Heart left ventricle (tissue), 16 donors: ENCODE results near the gene RBBP6. TPM values are rescaled to one million over a fixed set of nuclear protein-coding genes. Genes with fewer than 3 reads are reported as not detected.

Experiments
- ATAC-seq, 4 donors: fragments of 200-7000 bp; cut with Tn5 transposase; one replicate each; pipeline ENCODE4 v1.9.1; 2020 to 2022; ENCODE audit warnings: moderate library complexity in 4 of 4, mild to moderate bottlenecking in 3 of 4, moderate number of reproducible peaks in 1 of 4
- DNase-seq, 5 donors: peaks; one replicate each; pipeline ENCODE4 v3.0.0-alpha.2; 2020
- H3K27ac ChIP-seq, 12 donors: fragments of 200-600 bp; sonication (generic) in 4 of 12; one replicate each; pipeline versions ENCODE4 v1.5.0 to v1.8.0; 2016 to 2022; ENCODE audit warnings: mild to moderate bottlenecking in 2 of 12
- H3K27me3 ChIP-seq, 9 donors: fragments of 200-600 bp; sonication (generic) in 2 of 9; one replicate each; pipeline versions ENCODE4 v1.5.1 to v1.8.0; 2016 to 2022; ENCODE audit warnings: mild to moderate bottlenecking in 3 of 9
- H3K36me3 ChIP-seq, 9 donors: fragments of 200-600 bp; sonication (generic) in 2 of 9; one replicate each; pipeline versions ENCODE4 v1.5.0 to v1.8.0; 2018 to 2022; ENCODE audit warnings: mild to moderate bottlenecking in 2 of 9
- H3K4me1 ChIP-seq, 12 donors: fragments of 200-600 bp; sonication (generic) in 4 of 12; one replicate each; pipeline versions ENCODE4 v1.5.0 to v1.8.0; 2016 to 2022; ENCODE audit warnings: mild to moderate bottlenecking in 3 of 12
- H3K4me3 ChIP-seq, 12 donors: fragments of 200-600 bp; sonication (generic) in 4 of 12; one replicate each; pipeline versions ENCODE4 v1.5.0 to v1.8.0; 2017 to 2022; ENCODE audit warnings: mild to moderate bottlenecking in 9 of 12, moderate library complexity in 4 of 12
- H3K9me3 ChIP-seq, 12 donors: fragments of 200-600 bp; sonication (generic) in 4 of 12; one replicate each; pipeline versions ENCODE4 v1.5.0 to v1.8.0; 2016 to 2022; ENCODE audit warnings: mild to moderate bottlenecking in 1 of 12
- CTCF ChIP-seq, 12 donors: fragments of 200-600 bp; sonication (generic) in 4 of 12; IDR thresholded peaks; one replicate each; pipeline versions ENCODE4 v1.5.0 to v1.8.0; 2018 to 2022; ENCODE audit warnings: antibody characterized with exemption in 12 of 12, mild to moderate bottlenecking in 5 of 12
- POLR2A ChIP-seq, 2 donors: fragments of 450-650 bp; IDR thresholded peaks; one replicate each; pipeline ENCODE4 v1.6.1; 2017; ENCODE audit warnings: antibody characterized with exemption in 2 of 2, mild to moderate bottlenecking in 2 of 2, moderate library complexity in 2 of 2
- WGBS, 4 donors: extraction: QIAGEN DNeasy Blood & Tissue Kit in 2 of 4; methylation state at CpG; one replicate each; pipeline versions ENCODE4 v1.1.5 to v1.1.7; 2013 to 2018; 5-methylcytosine and 5-hydroxymethylcytosine counted together
- intact Hi-C, 10 donors: fragments of 100-400 bp; cut with DNase I; formaldehyde crosslinking; loops; one replicate each; pipeline versions ENCODE4 v1.11.1 to v1.14.2; 2022
- polyA plus RNA-seq, 2 donors: library from polyadenylated mRNA; stranded (reverse); fragments of 200-250 nt; gene quantifications; one replicate each; pipeline ENCODE4 v1.2.3, GENCODE V29; 2013
- total RNA-seq, 9 donors: library from RNA; depleted of rRNA in 2 of 9; stranded (reverse); fragments of >200 nt in 2 of 9; fragmentation: NEBNext Ultra II Directional in 3 of 9; extraction: Animal tissue kit (Norgen Biotek cat#: 25700) in 3 of 9; gene quantifications; one replicate each; pipeline versions ENCODE4 v1.1.0 to v1.2.4, GENCODE V29; 2016 to 2023
- donor health status: ischemic (EF 13 %, LVEDD 7.1; RV severe dilation, severe dysfunction).
- donor health status: healthy with polysubstance abuse.
- donor health status: DM: no; HTN: yes; CAD: no.
- donor health status: DM: no; HTN: no; CAD: no.
- donor health status: ischemic (EF 25% LVEDD 6.9; RV normal size, moderate dysfunction).
- donor health status: ischemic (EF 25% LVEDD 5.7; RV mildly dilated, moderate dysfunction).
- donor health status: healthy.
- donor health status: DM: yes; HTN: yes; CAD: no.
- donor health status: ischemic (EF 35%, LVEDD 5.7; RV mildly dilated, moderate dysfunction).
- donor health status: nonischemic (EF 11% LVEDD 7.7; RV severe dilation, severe dysfunction).
- donor health status: DM: yes; HTN: yes; CAD: no.
- donor health status: PGD.
- donor health status: ischemic (EF 29% LVEDD 5.4; RV normal size, mild dysfunction).
- donor health status: nonischemic (EF 23%, LVEDD 6.1; RV moderate dilation, normal function).

The RBBP6 gene
- total and polyA plus RNA-seq, 11 donors, result 22.2 to 44.5 (median 32.2) TPM

- H3K9me3 ChIP-seq, result no peaks in the 10 kb centered on the region
- ATAC-seq, result no peak
Measured at GRCh38 chr16:24536671-24537070, 2.7 kb upstream of the RBBP6 start.

GRCh38 chr16:24537474-24538337 lies 1.7 kb upstream of the RBBP6 start:
- ATAC-seq, result no peak
- H3K4me1 ChIP-seq, result peaks cover 0 to 19% (median 12%) of the 10 kb centered on the region in 12 donors
- H3K9me3 ChIP-seq, result no peaks in the 10 kb centered on the region
- no peak overlapping the region for H3K4me3 ChIP-seq
- intact Hi-C loops, result loop anchor here in 1 of 10 donors (10.0 kb wide), 1 partner anchor 567 kb away; no protein-coding TSS in a partner anchor
- 77 to 81% (median 80%) methylated on average over 16 of the region's 16 CpGs for WGBS, 4 donors
- no peaks in the 10 kb centered on the region for H3K27me3 ChIP-seq
- TF ChIP-seq POLR2A (IDR thresholded peaks at IDR 0.05), result no peak
- no peak for TF ChIP-seq CTCF (IDR thresholded peaks at IDR 0.05)
- H3K27ac ChIP-seq, result no peak overlapping the region
- no peak for DNase-seq
- H3K36me3 ChIP-seq, result peaks cover 0 to 3% (median 0%) of the 10 kb centered on the region in 9 donors

More at GRCh38 chr16:24536671-24537070, 2.7 kb upstream of the RBBP6 start:
- H3K27me3 ChIP-seq, result no peaks in the 10 kb centered on the region
- no peak overlapping the region for H3K4me3 ChIP-seq
- no peak overlapping the region for H3K27ac ChIP-seq
- DNase-seq, result no peak
- intact Hi-C loops, result loop anchor here in 1 of 10 donors (10.0 kb wide), 1 partner anchor 568 kb away; no protein-coding TSS in a partner anchor
- H3K36me3 ChIP-seq, result peaks cover 0 to 3% (median 0%) of the 10 kb centered on the region in 9 donors
- peaks cover 0 to 9% (median 4%) of the 10 kb centered on the region in 12 donors for H3K4me1 ChIP-seq
- TF ChIP-seq CTCF (IDR thresholded peaks at IDR 0.05) (no peak), POLR2A (IDR thresholded peaks at IDR 0.05) (no peak)
- WGBS, 4 donors, result 88 to 96% (median 96%) methylated on average over 5 of the region's 5 CpGs

- Histone ChIP-seq H3K4me1 (peaks cover 0 to 30% (median 23%) of the 10 kb centered on the region in 12 donors), H3K9me3 (no peaks in the 10 kb centered on the region), H3K27me3 (no peaks in the 10 kb centered on the region), H3K27ac (peak overlapping the region; percentile 63 to 100 (median 100)), H3K36me3 (peaks cover 0 to 3% (median 0%) of the 10 kb centered on the region in 9 donors), H3K4me3 (peak overlapping the region; percentile 23 to 99 (median 94))
- 18 to 52% (median 20%) methylated on average over 5 to 11 of the region's 11 CpGs for WGBS, 4 donors
- ATAC-seq (peak; percentile 19 to 56 (median 46)), DNase-seq (no peak)
- intact Hi-C loops, result loop anchor here in 1 of 10 donors (10.0 kb wide), 1 partner anchor 566 kb away; no protein-coding TSS in a partner anchor
- TF ChIP-seq POLR2A (IDR thresholded peaks at IDR 0.05) (no peak), CTCF (IDR thresholded peaks at IDR 0.05) (peak in 1 of 12 donors; percentile 25)
Measured at GRCh38 chr16:24538756-24539294, 541 bp upstream of the RBBP6 start.
